GM21786 (cell line): ENCODE data around the gene VPS72.

Source experiments
- ATAC-seq: cut with Tn5 transposase; IDR thresholded peaks from one replicate; pipeline ENCODE4 v1.9.1; 2021; ENCODE audit not compliant: unreplicated experiment

VPS72 gene

DNA sequence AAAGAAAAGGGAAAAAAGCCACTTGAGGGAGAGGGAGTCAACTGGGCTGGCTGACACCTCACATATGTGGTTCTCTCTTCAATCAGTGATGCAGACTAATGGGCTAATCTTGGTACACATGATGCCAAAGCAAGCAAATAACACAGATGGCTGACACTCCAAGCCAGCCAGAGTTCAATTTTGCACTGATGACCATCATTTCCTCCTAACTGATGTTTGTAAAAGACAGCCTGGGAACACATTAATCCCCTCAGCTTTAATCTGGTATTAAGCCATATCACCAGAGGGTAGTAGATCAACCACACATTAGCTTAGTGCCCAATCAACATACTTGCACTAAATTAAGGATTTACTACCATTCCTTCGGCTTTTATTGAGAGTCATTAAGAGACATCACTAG, 2.8 kb downstream of the VPS72 start:
- ATAC-seq = no peak

DNA sequence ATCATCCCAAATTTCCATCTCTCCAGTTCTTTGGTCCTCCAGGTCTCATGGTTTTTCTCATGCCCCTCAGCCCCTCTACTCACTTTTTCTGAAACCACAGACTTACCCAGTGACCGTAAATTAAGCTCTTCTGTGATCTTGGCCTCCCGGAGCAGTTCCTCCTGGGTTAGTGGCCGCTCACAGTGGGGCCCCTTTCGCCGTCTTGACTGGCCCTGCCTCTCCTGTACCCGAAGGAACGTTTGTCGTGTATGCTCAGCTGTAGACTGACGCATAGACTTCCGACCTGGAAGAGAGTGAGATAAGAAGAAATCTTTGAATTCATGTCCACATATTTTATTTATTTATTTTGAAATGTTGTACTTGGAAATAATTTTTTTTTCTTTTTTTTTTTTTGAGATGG, 5.8 kb downstream of the VPS72 start:
- no peak for ATAC-seq

DNA sequence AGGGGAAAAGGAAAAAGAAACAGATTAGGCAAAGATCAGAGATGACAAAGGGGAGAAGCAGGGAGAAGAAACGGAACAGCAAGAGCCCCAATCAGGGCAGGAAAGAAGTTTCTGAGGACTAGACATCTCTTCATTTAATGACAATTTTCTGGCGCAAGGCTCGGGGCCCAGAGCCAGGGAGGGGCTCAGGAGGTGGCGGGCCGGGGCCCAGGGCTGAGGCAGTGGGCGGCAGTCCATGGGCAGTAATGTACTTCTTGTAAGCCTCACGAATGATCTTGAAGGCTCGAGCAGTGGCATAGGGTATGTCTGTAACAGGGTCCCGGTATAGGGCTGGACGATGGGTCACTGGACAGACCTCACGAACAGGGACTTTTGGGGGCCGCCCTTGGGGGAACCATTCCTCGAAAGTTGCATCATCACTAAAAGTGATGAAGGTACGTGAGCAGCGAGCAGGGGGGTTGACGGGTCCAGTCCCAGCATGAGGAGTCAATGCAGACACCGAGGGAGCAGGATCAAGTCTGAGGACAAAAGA, 13.4 kb downstream of the VPS72 start:
- no peak for ATAC-seq

DNA sequence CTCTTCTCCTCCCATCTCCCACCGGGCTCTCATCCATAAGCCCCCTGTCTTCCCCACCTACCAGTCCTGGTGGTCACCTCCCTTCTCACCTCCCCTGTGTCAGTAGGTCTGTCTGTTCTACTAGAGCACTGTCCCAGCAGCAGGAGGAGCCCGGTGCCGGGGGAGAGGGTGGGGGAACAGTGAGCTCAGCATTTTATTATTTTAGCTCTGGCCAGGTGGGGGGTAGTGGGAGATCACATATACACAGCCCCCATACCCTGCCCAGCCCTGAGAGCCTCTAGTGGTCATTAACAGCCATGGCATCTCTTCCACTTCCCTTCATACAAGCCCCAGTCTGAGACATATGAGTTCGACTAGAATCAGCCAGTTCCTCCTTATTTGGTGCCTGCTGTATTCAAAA, 14.1 kb downstream of the VPS72 start, which contains the start of gene TMOD4:
Gene TMOD4 (minus strand): TSS at position 119 of the 400 bp plus-strand sequence. CDS start 1,106 bp downstream, outside the sequence.
- ATAC-seq = no peak

DNA sequence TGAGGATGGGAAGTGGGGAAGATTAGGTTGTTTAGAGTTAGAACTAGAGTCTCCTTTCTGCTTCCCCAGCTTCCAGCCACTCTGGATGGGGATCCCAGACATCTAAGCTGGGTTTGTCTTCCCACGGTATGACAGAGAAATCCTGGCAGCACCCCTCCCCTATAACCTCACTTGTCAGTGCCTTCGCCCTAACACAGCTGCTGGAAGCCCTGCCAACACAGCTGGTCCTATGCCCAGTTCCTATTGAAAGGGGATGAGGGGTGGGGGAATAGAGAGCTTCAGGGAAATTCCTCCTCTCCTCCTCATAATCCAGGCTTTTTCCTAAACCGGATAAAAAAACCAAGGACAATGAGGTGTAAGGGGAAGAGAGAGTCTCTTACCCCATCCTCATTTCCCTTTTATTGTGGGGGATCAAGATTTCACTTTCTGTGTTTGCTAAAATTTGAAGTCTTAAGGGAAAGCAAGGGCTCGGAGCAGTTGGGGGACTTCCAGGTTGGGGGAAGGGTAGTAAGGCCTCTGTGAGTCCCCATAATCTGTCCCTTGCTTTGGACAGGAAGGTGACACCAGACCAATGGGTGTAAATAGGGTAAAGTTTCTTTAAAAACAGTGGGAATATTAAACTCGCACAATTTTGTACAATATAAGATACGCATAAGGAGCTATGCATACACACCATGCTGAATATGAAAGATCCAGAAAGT, 14.8 kb downstream of the VPS72 start:
- no peak for ATAC-seq

DNA sequence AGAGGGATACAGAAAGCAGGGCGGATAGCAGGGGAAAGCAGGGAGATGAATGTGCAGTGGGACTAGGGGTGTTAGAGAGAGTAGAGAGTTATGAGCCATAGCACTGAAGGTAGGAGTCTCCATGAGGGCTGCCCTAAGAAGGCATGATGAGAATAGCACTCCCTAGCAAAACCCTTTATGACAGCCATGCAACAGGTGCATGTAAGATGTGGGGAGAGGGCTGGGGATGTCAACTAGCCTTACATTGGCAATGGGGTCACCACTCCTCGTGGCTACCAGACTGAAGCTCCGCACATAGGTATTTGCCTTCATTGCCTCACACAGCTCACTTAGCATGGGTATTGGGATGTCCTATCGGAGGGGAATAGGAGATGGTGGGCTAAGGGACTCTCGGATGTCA, 18.8 kb downstream of the VPS72 start:
- ATAC-seq = no peak

DNA sequence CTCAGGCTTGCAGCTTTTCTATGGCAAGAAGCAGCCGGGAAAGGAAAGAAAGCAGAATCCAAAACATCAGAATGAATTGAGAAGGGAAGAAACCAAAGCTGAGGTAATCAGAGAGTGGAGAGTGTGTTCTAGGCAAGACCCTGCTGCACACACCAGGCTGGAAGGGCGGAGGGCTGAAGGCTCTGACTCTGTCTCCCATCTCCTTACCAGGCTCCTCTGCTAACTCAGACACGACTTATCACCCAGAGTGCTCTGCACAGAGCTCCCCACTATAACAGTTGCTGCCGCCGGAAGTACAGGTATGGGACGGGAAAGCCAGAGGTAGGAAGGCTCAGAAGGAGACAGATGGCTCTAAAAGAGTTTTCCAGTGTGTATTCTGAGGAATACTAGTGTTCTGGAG, 22.9 kb downstream of the VPS72 start:
- no peak for ATAC-seq

DNA sequence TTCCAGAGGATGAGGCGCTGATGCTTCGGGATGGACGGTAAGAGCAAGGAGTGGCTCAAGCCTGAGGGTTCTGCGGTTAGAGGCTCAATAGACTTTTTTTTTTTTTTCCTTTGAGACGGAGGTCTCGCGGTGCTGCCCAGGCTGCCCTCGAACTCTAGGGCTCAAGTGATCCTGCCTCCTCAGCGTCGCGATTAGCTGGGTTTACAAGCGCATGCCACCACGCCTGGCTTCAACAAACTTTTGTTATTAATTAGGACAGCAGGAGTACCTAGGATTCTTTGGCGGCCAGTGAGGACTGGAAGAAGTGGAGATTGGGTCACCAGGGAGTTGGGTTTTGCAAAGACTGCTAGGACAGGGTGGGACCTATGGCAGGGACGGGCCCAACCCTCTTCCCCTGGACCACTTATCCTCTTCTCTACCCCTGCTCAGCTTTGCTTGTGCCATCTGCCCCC, 23.5 kb downstream of the VPS72 start:
- no peak for ATAC-seq

DNA sequence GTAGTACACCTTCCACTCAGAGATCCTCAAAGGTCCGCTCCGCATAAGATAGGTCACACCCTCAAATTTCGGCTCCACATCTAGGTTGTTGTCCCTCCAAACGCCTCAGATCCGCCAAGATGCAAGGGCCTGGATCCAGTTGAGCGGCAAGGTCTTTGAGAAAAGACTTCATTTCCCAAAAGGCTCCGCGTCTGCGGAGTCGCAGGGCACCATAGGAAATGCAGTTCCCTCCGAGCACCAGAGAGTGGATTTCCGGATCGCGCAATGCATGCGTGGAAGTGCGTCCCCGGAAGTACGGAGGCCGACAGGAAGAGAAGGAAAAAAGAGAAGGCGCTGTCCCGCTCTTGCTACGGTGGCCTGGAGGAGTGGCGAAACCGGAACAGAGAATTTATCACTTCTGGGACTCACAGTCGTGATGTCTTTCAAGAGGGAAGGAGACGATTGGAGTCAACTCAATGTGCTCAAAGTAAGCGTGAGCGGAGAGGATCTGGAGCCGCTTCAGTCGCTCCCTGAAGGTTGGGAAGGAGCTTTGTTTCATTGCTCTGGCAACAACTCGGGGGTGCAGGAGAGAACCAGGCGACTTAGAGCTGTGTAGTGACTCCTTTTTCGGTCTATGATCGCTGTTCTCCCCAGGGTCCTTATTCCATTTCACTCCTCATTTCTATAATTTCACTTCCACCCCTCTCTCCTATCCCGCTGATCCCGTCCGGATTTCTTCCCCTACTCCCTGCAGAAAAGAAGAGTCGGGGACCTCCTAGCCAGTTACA, 24.1 kb downstream of the VPS72 start, which contains the start of the genes LYSMD1 and SCNM1:
Gene LYSMD1 (minus strand): TSS at position 165 of the 767 bp plus-strand sequence. CDS start 644 bp downstream, outside the sequence.
Gene SCNM1 (plus strand): TSS at position 407 of the 767 bp plus-strand sequence. CDS start 9 bp downstream, at position 416.
- peak; percentile 88 for ATAC-seq

DNA sequence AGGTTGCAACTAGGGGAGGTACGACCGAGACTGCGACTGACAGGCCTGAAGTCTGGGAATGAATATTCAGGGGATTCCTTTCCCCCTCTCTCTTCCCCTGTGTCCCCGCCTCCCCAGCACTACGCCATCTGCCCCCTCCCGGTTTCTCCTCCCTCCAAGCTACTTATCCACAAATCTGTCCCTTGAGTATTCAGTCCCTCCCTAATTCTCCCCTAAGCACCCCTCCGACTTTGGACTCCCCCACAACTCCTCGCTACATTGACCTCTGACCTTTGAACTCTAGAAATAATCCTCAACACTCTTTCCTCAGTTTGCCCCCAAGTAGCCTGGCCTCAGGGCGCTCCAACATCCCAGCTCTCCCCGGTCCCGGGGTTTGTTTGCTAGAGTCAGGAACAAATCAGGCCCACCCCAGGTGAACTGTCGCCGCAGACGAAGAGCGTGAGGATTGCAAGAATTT, 24.7 kb downstream of the VPS72 start:
- no peak for ATAC-seq

DNA sequence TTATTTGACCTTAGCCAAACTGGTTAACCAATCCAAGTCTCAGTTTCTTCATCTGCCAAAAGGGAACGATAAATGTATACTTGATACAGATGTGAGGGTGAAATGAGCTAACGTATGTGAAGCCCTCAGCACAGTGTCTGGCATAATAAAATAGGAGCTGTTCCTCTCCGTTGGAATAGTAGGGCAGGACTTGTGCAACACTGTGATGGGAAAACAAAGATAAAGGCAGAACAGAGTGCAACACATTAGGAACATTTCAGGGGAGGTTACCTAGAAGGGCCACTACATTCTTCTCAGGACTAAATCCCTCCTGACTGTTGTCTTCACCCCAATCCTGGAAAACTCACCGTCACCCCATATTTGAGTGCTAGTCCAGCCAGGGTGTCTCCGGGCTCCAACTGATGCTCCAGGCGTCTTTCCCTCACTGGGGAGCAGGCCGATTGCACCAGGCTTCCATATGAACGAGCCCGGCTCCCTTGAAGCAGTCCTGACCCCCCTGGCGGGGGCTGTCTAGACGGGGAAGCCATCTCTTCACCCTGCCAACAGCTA, 25.2 kb downstream of the VPS72 start:
- no peak for ATAC-seq

DNA sequence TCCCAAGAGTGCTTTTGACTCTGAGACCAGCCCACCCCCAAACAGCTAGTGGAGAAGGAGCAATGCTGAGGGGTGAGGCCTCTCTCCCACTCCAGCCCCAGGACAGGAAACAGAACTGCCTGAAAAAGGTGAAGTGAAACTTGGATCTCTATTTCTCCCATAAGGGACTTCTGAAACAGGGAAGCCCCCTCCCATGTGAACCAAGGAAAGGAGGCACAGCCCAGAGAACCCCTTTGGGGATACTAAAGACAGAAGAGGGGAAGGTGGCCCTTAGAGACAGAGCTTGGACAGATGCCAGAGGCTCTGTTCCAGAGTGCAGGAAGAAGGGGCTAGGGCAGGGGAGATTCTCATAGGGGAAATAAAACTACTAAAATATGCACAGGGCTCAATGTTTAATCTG, 30.6 kb downstream of the VPS72 start:
- ATAC-seq = no peak

DNA sequence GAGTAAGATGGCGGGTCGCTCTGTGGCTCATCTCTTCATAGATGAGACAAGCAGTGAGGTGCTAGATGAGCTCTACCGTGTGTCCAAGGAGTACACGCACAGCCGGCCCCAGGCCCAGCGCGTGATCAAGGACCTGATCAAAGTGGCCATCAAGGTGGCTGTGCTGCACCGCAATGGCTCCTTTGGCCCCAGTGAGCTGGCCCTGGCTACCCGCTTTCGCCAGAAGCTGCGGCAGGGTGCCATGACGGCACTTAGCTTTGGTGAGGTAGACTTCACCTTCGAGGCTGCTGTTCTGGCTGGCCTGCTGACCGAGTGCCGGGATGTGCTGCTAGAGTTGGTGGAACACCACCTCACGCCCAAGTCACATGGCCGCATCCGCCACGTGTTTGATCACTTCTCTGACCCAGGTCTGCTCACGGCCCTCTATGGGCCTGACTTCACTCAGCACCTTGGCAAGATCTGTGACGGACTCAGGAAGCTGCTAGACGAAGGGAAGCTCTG, 31.2 kb downstream of the VPS72 start:
- ATAC-seq = no peak

DNA sequence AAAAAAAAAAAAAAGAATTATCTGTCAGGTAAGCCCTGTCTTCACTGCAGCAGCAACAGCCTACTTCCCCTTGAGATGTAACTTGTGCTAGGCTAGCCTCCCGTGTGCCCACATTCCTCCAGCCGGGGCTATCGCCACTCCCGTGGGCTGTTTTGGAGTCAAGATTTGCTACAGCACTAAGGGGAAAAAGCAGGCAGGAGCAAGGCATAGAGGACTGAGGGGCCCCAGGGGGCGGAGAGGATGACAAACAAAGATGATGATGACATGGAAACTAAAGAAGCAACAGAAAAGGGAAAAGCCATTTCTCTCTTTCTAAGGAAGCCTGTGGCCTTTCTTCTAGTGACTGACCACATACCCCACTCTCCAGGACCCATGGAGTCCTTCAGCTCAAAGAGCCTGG, 31.7 kb downstream of the VPS72 start:
- no peak for ATAC-seq

DNA sequence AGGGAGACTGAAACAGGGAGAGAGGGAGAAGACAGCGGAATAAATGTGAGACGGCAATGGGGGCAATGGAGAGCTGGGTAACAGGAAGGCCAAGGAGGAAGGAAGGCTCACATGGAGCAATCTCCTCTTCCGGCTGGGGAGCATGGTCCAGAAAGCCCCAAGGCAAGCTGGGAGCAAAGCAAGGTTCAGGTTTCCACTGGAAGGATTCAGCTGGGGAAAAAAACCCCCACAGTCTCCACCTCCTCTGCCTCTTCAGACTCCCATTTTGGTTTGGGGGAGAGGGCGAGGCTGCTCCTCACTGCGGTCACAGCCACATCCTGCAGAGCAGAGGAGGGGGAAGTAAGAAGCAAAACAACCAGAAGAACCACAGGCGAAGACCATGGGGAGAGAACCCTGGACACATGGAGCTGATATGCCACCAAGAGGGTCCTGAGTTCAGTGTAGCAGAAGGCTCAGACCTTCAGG, 32.9 kb downstream of the VPS72 start:
- ATAC-seq = peak; percentile 44

DNA sequence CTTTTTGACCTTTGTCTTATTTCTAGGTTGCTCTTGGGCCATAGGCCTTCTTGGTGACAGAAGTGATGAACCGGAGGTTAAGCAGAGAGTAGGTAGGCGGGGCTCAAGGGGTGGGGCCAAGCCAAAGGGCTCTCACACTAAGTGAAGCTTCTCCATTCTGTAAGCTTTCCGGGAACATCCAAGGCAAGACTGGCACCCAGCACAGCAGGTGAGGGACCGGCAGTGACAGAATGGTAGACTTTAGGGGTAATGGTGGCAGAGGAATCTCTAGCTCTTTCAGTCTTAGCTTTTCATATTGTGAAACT, 33.5 kb downstream of the VPS72 start, which contains the start of gene TNFAIP8L2:
Gene TNFAIP8L2 (plus strand): TSS at position 135 of the 305 bp plus-strand sequence. CDS start 2,049 bp downstream, outside the sequence.
- peak; percentile 70 for ATAC-seq

DNA sequence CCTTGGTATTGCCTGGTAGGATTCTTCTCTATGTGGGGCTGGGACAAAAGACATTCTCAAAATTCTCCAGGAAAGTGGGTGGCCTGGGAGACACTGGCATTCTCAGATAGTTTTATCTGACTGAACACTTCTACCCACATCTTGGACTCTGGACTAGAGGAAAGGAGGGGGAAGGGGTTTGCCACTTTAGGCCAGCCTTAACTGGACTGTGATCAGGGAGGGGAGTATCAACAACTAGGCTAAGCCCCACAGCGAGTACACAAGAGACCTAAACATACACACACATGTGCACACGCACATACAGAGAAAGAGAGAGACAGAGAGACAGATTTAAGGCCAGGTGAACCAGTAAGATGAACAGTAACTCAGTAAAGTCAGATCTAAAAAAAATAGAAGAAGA, 42.3 kb downstream of the VPS72 start:
- no peak for ATAC-seq

DNA sequence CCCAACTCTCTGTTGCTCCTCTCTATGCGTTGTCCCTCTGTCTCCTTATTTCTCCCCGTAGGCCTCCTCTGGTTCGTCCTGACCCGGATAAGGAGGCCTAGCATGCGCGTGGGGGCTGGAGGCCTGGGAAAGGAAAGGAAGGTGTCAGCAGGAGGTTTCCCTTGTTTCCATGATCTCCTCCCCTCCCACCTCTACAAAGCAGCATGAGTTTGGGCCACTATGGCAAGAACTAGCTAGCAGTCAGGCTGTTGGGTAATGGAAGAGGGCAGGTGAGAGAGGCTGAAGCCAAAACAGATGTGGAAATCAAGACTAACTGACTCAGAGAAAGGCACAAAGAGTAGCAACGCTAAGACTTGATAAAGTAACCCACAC, 42.9 kb downstream of the VPS72 start:
- no peak for ATAC-seq

DNA sequence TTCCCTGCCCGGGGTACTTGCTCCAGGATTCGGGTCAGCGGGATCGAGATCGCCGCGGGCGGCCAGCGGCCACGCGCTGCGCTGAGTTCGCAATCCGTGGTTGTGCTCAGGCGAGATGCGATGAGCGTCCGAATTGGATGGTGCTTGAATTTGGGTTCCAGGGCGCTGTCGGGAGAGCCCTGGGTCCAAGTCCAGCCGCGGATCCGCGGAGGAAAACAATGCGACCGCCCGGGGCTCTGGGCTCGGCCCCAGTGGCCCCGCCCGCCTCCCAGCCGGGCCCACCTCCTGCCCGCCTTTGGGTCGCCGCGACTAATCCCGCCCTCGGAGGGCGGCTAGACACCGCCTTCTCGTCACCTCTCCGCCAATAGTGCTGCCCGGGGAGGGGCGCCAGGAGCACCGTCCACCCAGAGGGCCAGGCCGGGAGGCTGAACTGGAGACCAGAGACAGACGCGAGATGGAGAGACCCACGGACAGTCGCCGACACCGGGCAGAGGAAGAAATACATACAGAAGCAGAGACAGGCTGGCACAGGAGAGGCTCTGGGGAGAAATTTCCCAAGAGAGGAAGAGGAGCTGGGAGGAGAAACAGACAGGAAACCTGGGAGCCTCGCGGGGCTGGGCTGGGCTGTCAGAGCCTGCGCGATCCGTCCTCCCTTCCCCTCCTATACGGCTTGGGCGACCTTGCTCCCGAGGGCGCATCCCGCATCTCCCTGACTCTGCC, 43.4 kb downstream of the VPS72 start, which contains the start of gene SEMA6C:
Gene SEMA6C (minus strand): TSS at position 220 of the 720 bp plus-strand sequence. CDS start 4,010 bp downstream, outside the sequence.
- ATAC-seq = peak; percentile 98

DNA sequence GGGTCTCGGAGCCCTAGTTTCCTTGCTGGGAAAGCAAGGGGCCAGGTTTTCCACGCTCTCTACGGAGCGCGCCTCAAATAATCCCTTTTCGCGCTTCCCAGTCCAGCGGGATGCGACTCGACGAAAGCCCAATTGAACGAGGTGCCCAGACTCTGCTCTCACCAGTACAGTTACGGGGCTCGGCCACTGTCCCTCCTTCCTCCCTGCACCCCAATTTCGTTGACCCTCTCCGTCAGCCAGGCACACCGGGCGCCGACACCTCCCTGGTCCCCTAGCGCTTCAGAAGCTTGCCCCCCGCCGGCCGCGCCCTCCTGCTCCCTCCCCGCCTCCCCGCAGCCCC, 44.0 kb downstream of the VPS72 start:
- no peak for ATAC-seq
